GM23248 (cell line): ENCODE results near the gene C4orf51. TPM values are rescaled to one million over a fixed set of nuclear protein-coding genes. Genes with fewer than 3 reads are reported as not detected.

Experiments
- DNase-seq: peaks from one replicate; pipeline ENCODE4 v3.0.0-alpha.2; 2015
- H2AFZ ChIP-seq: fragments of 200-600 bp; sonication (generic); 2 replicates; pipeline ENCODE4 v1.6.1; 2016; ENCODE audit warnings: antibody characterized with exemption
- H3F3A ChIP-seq: fragments of 200-600 bp; sonication (generic); 2 replicates; pipeline ENCODE4 v1.6.1; 2016; ENCODE audit warnings: mild to moderate bottlenecking, antibody characterized with exemption, mixed run types; ENCODE audit not compliant: insufficient read depth
- H3K27ac ChIP-seq: fragments of 200-600 bp; sonication (generic); 2 replicates; pipeline ENCODE4 v1.5.1; 2016; ENCODE audit warnings: mild to moderate bottlenecking
- H3K27me3 ChIP-seq: fragments of 200-600 bp; sonication (generic); replicated peaks from 2 replicates; pipeline ENCODE4 v1.6.1; 2016; ENCODE audit warnings: mild to moderate bottlenecking; ENCODE audit not compliant: insufficient read depth
- H3K36me3 ChIP-seq: fragments of 200-600 bp; sonication (generic); 2 replicates; pipeline ENCODE4 v1.6.1; 2016; ENCODE audit warnings: low read depth, mild to moderate bottlenecking
- H3K4me1 ChIP-seq: fragments of 200-600 bp; sonication (generic); 2 replicates; pipeline ENCODE4 v1.6.1; 2016; ENCODE audit warnings: mild to moderate bottlenecking; ENCODE audit not compliant: insufficient read depth
- H3K4me2 ChIP-seq: fragments of 200-600 bp; sonication (generic); one replicate; pipeline ENCODE4 v1.6.1; 2016; ENCODE audit warnings: mild to moderate bottlenecking; ENCODE audit not compliant: unreplicated experiment
- H3K4me3 ChIP-seq: fragments of 200-600 bp; sonication (generic); 2 replicates; pipeline ENCODE4 v1.5.1; 2016; ENCODE audit warnings: mild to moderate bottlenecking
- H3K79me2 ChIP-seq: fragments of 200-600 bp; sonication (generic); 2 replicates; pipeline ENCODE4 v1.6.1; 2016; ENCODE audit warnings: mild to moderate bottlenecking; ENCODE audit not compliant: insufficient read depth
- H3K9ac ChIP-seq: fragments of 200-600 bp; sonication (generic); 2 replicates; pipeline ENCODE4 v1.6.1; 2016; ENCODE audit warnings: mild to moderate bottlenecking
- H3K9me2 ChIP-seq: fragments of 200-600 bp; sonication (generic); 2 replicates; pipeline ENCODE4 v1.6.1; 2016; ENCODE audit warnings: mixed run types, mild to moderate bottlenecking, moderate library complexity; ENCODE audit not compliant: insufficient read depth
- H3K9me3 ChIP-seq: fragments of 200-600 bp; sonication (generic); one replicate; pipeline ENCODE4 v1.6.1; 2017; ENCODE audit warnings: low read depth
- H4K20me1 ChIP-seq: fragments of 200-600 bp; sonication (generic); 2 replicates; pipeline ENCODE4 v1.6.0; 2016; ENCODE audit not compliant: insufficient read depth
- EZH2 ChIP-seq: fragments of 200-600 bp; sonication (generic); IDR thresholded peaks from 2 replicates; pipeline ENCODE4 v1.6.1; 2018; ENCODE audit warnings: antibody characterized with exemption, mild to moderate bottlenecking; ENCODE audit not compliant: insufficient read depth, poor library complexity, severe bottlenecking
- EZH2phosphoT487 ChIP-seq: fragments of 200-600 bp; sonication (generic); IDR thresholded peaks from 2 replicates; pipeline ENCODE4 v1.6.1; 2018; ENCODE audit warnings: antibody characterized with exemption, moderate library complexity, mild to moderate bottlenecking, low read depth; ENCODE audit not compliant: insufficient read depth
- WGBS, 2 experiments: methylation state at CpG; one replicate each; pipeline ENCODE4 v1.1.6; 2015 to 2017; ENCODE audit warnings: low lambda C conversion rate in 2 of 2, low coverage in 1 of 2; ENCODE audit errors: missing lambda C conversion rate in 2 of 2; 5-methylcytosine and 5-hydroxymethylcytosine counted together
- in situ Hi-C: fragments of 300-500 bp; cut with MboI; formaldehyde crosslinking; loops from 2 replicates; pipeline ENCODE4 v1.15.0; 2020
- polyA plus RNA-seq: library from polyadenylated mRNA; unstranded; fragments of >200 nt; fragmentation: Nextera tagmentation; extraction: Ambion mirVana; gene quantifications from 2 replicates; pipeline ENCODE4 v1.2.1, GENCODE V29; 2016
- total RNA-seq: library from RNA; depleted of rRNA; stranded (reverse); fragments of >200 nt; shearing (Covaris generic); gene quantifications from 2 replicates; pipeline ENCODE4 v1.2.3, GENCODE V29; 2014

C4orf51 gene
- total and polyA plus RNA-seq, 2 experiments from 2014 or later, result not detected

- no peaks in the 10 kb centered on the region for H4K20me1 ChIP-seq
- no peak overlapping the region for H3K9ac ChIP-seq
- TF ChIP-seq EZH2phosphoT487 (no peak), EZH2 (no peak)
- H3K4me2 ChIP-seq, result no peak overlapping the region
- no peaks in the 10 kb centered on the region for H3F3A ChIP-seq
- no peak overlapping the region for H3K27ac ChIP-seq
- H3K36me3 ChIP-seq, result peaks cover 37% of the 10 kb centered on the region; the same call in 1 of the 2 replicates
- H3K9me2 ChIP-seq, result no peaks in the 10 kb centered on the region
- H3K4me3 ChIP-seq, result no peak overlapping the region
- H2AFZ ChIP-seq, result no peak overlapping the region
- H3K9me3 ChIP-seq, result no peaks in the 10 kb centered on the region
- no peak for DNase-seq
- H3K4me1 ChIP-seq, result no peaks in the 10 kb centered on the region
- no peaks in the 10 kb centered on the region for H3K79me2 ChIP-seq
- in situ Hi-C loops, result no loop called here
- H3K27me3 ChIP-seq, result no peaks in the 10 kb centered on the region
- WGBS, 2 experiments, result 94 to 96% methylated on average over 4 of the region's 4 CpGs
Measured at GRCh38 chr4:145763399-145763798, 83.5 kb downstream of the C4orf51 start.

GRCh38 chr4:145766273-145766672, 86.3 kb downstream of the C4orf51 start:
- no peaks in the 10 kb centered on the region for H3K27me3 ChIP-seq
- 97 to 98% methylated on average over 5 of the region's 5 CpGs for WGBS, 2 experiments
- H3K9ac ChIP-seq, result no peak overlapping the region
- H3K4me3 ChIP-seq, result no peak overlapping the region
- in situ Hi-C loops, result no loop called here
- H3K4me2 ChIP-seq, result no peak overlapping the region
- H3K27ac ChIP-seq, result no peak overlapping the region
- H3F3A ChIP-seq, result no peaks in the 10 kb centered on the region
- no peak for DNase-seq
- TF ChIP-seq EZH2 (no peak), EZH2phosphoT487 (no peak)
- no peaks in the 10 kb centered on the region for H4K20me1 ChIP-seq
- H3K36me3 ChIP-seq, result peaks cover 25% of the 10 kb centered on the region; the same call in 1 of the 2 replicates
- no peaks in the 10 kb centered on the region for H3K4me1 ChIP-seq
- H3K79me2 ChIP-seq, result no peaks in the 10 kb centered on the region
- no peak overlapping the region for H2AFZ ChIP-seq
- H3K9me2 ChIP-seq, result no peaks in the 10 kb centered on the region
- no peaks in the 10 kb centered on the region for H3K9me3 ChIP-seq

DNA sequence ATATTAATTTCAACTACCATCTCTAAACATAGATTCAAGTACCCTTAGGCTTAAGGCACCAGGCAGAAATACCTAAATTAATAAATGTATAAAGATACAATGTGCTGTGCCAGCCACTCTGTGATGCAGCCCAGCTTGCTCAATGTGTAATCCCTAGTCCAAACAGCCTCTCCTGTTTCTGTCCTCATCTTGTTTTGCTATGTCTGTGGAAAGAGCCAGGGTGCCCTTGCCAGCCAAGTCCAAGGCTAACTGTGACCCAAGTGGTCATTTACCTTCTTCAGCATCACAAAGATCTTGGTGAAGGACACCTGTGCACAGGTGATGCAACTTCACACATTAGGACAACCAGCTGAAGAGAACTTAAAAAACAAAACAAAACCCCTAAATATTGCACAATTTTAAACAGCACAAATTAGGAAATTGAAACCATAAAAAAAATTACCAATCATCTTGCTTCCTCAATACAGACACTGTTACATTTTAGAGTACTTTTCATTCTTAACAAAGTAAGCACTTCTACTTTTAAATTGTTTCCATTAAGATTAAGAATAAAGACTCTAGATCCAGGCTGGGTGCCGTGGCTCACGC, 89.6 kb downstream of the C4orf51 start:
- Histone ChIP-seq H3K4me3 (no peak overlapping the region), H3K79me2 (no peaks in the 10 kb centered on the region), H3K27me3 (no peaks in the 10 kb centered on the region), H3K27ac (no peak overlapping the region), H3K9ac (no peak overlapping the region), H3K9me2 (no peaks in the 10 kb centered on the region), H3K4me1 (no peaks in the 10 kb centered on the region), H3K9me3 (no peaks in the 10 kb centered on the region), H2AFZ (no peak overlapping the region), H3K4me2 (no peak overlapping the region), H3K36me3 (peaks cover 23% of the 10 kb centered on the region; the same call in 1 of the 2 replicates), H4K20me1 (no peaks in the 10 kb centered on the region), H3F3A (no peaks in the 10 kb centered on the region)
- DNase-seq, result no peak
- WGBS, 2 experiments, result 79 to 80% methylated on average over 2 of the region's 2 CpGs
- TF ChIP-seq EZH2, result no peak
- TF ChIP-seq EZH2phosphoT487, result no peak
- in situ Hi-C loops, result no loop called here

- Histone ChIP-seq H3K4me1 (no peaks in the 10 kb centered on the region), H3K9ac (no peak overlapping the region), H3K36me3 (peaks cover 19% of the 10 kb centered on the region; the same call in 1 of the 2 replicates), H3F3A (no peaks in the 10 kb centered on the region), H3K4me2 (no peak overlapping the region), H3K27ac (no peak overlapping the region), H3K9me2 (no peaks in the 10 kb centered on the region), H4K20me1 (no peaks in the 10 kb centered on the region), H3K4me3 (no peak overlapping the region), H3K9me3 (no peaks in the 10 kb centered on the region), H3K79me2 (no peaks in the 10 kb centered on the region), H3K27me3 (no peaks in the 10 kb centered on the region), H2AFZ (no peak overlapping the region)
- in situ Hi-C loops, result no loop called here
- 94 to 96% methylated on average over 4 of the region's 4 CpGs for WGBS, 2 experiments
- TF ChIP-seq EZH2phosphoT487, result no peak
- TF ChIP-seq EZH2, result no peak
- no peak for DNase-seq
Measured at GRCh38 chr4:145770124-145770523, 90.2 kb downstream of the C4orf51 start.
